Measurements from ENCODE around the gene SLC22A7.
"Not testable (repeated sequence)": the region's sequence is repeated elsewhere in the genome, so short reads cannot be mapped to it uniquely, and the experiment has no call there.

SLC22A7 gene

DNA sequence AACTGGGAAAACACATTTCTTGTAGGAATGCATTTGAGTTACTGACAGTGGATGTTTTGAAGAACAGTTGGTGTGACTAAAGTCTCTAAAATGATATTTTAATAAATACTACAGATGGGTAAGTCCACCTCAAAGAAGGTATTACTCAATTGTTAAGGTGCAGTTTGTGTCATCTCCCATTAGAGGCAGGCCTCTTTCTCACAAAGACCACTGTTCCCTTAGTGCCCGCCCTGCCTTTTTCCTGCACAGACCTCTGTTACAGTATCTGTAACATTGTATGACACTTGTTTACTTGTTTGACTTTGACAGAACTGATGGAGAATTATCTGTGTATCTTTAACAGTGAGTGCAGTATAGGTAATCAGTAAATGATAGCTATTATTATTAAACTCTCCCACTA is 15.8 kb downstream of the SLC22A7 start:
- H3K27ac Mint-ChIP-seq, result no peak overlapping the region
- no peaks in the 10 kb centered on the region for H3K9me3 Mint-ChIP-seq
- ATAC-seq, result no peak
- no peaks in the 10 kb centered on the region for H3K27me3 Mint-ChIP-seq
- H3K36me3 Mint-ChIP-seq, result no peaks in the 10 kb centered on the region
- H3K4me1 Mint-ChIP-seq, result peaks cover 80% of the 10 kb centered on the region
- H3K4me3 Mint-ChIP-seq, result no peak overlapping the region

DNA sequence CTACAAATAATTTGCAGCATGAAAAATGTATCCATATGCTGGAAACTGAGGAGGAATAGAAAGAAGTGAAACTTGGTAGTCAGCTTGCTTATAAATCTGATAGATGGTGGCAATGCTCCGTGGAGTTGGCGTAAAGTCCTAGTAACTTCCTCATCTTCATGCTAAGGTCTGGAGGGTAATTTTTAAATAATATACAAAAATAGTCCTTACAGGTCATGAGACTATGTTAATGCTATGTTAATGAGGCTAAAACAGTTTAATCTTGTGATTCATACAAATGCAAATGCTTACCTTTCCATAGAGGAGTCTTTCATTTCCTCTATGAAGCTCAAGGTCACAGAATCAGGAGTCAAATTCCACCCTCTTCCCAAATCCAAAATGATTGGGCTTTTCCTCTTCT is 20.0 kb downstream of the SLC22A7 start:
- Mint-ChIP-seq H3K36me3 (peaks cover 7% of the 10 kb centered on the region), H3K27ac (peak overlapping the region; percentile 76), H3K9me3 (no peaks in the 10 kb centered on the region), H3K27me3 (no peaks in the 10 kb centered on the region), H3K4me1 (peaks cover 72% of the 10 kb centered on the region), H3K4me3 (no peak overlapping the region)
- ATAC-seq, result peak; percentile 50

DNA sequence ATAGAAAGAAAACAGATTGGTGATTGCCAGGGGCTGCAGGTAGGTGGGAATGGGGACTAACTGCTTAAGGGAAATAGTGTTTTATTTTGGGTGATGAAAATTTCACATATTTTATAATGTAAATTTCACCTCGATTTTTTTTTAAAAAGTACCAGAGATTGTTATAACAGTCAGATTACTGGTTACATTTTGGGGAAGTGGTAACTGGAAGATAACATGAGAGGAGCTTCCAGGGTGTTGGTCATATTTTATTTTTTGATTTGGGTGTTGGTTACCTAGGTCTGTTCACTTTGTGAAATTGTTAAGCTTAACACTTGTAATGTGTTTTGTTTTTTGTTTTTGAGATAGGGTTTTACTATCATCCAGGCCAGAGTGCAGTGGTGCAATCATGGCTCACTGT is 27.8 kb downstream of the SLC22A7 start:
- no peaks in the 10 kb centered on the region for H3K9me3 Mint-ChIP-seq
- no peak for ATAC-seq
- H3K36me3 Mint-ChIP-seq, result peaks cover 7% of the 10 kb centered on the region
- H3K4me1 Mint-ChIP-seq, result peaks cover 34% of the 10 kb centered on the region
- H3K27ac Mint-ChIP-seq, result no peak overlapping the region
- no peak overlapping the region for H3K4me3 Mint-ChIP-seq
- no peaks in the 10 kb centered on the region for H3K27me3 Mint-ChIP-seq

DNA sequence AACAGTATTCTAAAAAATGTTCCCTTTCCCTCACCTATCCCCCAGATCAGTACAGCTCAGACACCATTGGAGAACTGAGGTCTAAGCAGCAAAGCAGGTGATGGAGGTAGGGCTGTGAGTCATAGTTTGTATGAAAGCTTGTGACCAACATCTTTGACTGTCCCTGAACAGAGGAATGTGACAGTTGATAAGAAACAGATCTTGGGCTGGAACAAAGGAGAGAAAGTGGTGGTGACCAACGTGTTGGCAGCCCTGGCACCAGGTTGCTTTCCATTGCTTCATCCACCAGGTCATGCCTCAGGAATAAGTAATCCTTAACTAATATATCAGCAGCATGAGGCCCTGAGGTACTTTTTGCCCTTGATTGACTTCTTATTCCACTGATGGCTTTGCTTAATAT is 30.5 kb downstream of the SLC22A7 start:
- no peak for ATAC-seq
- H3K27me3 Mint-ChIP-seq, result no peaks in the 10 kb centered on the region
- H3K4me3 Mint-ChIP-seq, result no peak overlapping the region
- peaks cover 18% of the 10 kb centered on the region for H3K4me1 Mint-ChIP-seq
- peaks cover 11% of the 10 kb centered on the region for H3K36me3 Mint-ChIP-seq
- H3K9me3 Mint-ChIP-seq, result no peaks in the 10 kb centered on the region
- no peak overlapping the region for H3K27ac Mint-ChIP-seq

DNA sequence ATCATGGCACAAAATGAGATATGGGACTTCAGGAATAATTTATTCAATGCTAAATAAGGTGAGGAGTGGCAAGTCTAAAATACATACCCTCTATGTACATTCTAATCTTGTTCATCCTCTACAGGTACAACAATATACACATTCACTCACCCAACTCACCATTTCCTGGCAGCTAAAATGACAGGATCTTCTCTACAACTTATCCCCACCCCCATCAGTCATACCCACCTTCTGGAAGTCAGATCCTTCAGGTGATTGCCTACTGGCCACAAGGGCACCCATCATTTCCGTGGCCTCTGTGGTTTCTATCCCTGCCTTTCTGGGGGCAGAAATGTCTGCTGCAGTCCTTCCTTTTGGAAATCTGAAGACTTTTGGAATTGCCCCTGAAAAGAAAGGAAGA is 33.4 kb downstream of the SLC22A7 start:
- H3K9me3 Mint-ChIP-seq, result no peaks in the 10 kb centered on the region
- no peak overlapping the region for H3K4me3 Mint-ChIP-seq
- H3K4me1 Mint-ChIP-seq, result peaks cover 14% of the 10 kb centered on the region
- no peak for ATAC-seq
- H3K36me3 Mint-ChIP-seq, result peaks cover 16% of the 10 kb centered on the region
- H3K27ac Mint-ChIP-seq, result no peak overlapping the region
- H3K27me3 Mint-ChIP-seq, result no peaks in the 10 kb centered on the region

DNA sequence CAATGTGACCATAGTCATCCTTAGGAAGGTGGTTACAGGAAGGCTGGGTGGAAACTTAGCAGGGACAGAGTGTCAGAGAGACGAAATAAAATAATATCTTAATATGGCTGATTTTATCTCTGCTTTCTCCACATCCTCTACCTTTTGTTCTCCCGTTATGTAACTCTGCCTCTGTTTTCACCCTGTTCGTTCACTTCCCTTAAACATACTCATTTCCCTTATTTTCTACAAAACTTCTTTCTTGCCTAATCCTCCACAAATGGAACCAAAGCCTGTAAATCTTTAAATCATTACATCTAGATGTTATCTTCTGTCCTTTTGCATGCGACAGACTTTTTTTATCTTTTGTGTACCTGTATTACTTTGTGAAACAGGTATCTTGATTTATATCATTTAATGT is 33.8 kb downstream of the SLC22A7 start:
- Mint-ChIP-seq H3K4me3 (no peak overlapping the region), H3K9me3 (no peaks in the 10 kb centered on the region), H3K27me3 (no peaks in the 10 kb centered on the region), H3K27ac (no peak overlapping the region), H3K4me1 (peaks cover 14% of the 10 kb centered on the region), H3K36me3 (peaks cover 19% of the 10 kb centered on the region)
- ATAC-seq, result no peak

DNA sequence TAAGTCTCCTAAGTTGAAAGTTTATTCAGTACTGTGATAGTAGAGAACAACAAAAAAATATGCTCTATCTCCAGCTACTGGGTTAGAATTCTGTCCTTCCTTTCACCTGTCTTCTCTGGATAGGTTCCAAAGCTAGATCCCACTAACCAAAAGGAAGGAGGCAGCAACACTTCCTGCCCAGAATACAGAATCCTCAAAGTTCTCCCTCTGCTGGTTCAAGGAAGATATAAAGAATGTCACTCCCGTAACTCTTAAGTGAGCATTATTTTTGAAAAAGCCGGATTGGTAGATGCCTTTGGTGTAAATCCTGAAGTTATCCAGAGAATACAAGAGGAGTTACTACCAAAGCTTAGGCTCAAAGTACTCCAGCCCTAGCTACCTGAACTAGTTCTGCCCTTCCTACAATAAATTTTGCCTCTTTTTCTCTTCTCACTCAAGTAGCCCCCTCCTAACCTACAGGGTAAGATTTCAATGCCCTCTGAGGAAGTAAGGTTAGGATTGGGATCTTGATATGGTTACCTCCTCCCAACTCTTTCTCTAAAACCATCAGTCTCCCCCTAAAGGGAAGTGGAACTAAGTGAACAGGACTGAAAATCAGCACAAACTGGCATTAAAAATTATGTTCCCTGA is 36.5 kb downstream of the SLC22A7 start:
- H3K9me3 Mint-ChIP-seq, result no peaks in the 10 kb centered on the region
- no peak for ATAC-seq
- no peak overlapping the region for H3K27ac Mint-ChIP-seq
- peaks cover 18% of the 10 kb centered on the region for H3K36me3 Mint-ChIP-seq
- no peaks in the 10 kb centered on the region for H3K27me3 Mint-ChIP-seq
- H3K4me1 Mint-ChIP-seq, result peaks cover 33% of the 10 kb centered on the region
- no peak overlapping the region for H3K4me3 Mint-ChIP-seq

DNA sequence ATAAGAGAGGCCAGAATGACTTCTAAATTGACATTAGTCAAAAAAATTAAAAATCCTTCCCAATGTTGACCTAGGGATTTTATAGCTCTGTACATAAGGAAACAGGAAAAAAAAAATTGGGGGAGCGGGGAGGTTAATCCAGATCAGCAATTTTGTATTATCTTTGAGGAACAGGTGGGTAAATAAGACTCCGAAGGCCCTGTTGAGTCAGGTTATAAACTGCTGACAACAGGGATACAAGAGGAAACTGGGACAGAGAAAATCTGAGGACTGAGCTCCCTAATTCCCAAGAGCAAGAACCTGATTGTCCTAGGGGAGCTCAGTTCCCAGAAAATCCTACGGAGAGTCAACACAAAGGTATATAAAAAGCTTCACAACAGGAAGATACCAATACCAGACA is 37.4 kb downstream of the SLC22A7 start:
- ATAC-seq, result no peak
- Mint-ChIP-seq H3K27me3 (no peaks in the 10 kb centered on the region), H3K9me3 (no peaks in the 10 kb centered on the region), H3K27ac (no peak overlapping the region), H3K4me1 (peaks cover 42% of the 10 kb centered on the region), H3K4me3 (no peak overlapping the region), H3K36me3 (peaks cover 27% of the 10 kb centered on the region)

DNA sequence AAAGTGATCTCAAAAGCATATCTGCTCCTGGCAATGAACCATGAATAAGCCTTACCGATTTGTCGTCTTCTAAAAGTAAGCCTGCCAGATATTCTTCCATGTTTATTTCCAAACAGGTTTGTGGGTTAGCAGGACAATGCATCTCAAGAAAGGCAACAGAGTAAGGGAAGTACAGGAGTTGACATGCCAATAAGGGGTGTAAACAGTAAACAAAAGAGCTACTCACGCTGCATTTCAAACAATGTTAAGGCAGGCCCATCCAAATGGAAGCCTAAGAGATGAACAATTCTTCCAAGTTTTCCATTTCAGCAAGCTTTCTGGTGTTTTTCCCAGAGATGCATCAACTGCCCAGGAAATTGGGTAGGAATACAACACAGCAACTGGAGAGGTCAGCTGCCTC is 38.3 kb downstream of the SLC22A7 start:
- H3K27me3 Mint-ChIP-seq, result no peaks in the 10 kb centered on the region
- peaks cover 32% of the 10 kb centered on the region for H3K36me3 Mint-ChIP-seq
- no peak for ATAC-seq
- no peak overlapping the region for H3K27ac Mint-ChIP-seq
- no peak overlapping the region for H3K4me3 Mint-ChIP-seq
- H3K9me3 Mint-ChIP-seq, result no peaks in the 10 kb centered on the region
- peaks cover 42% of the 10 kb centered on the region for H3K4me1 Mint-ChIP-seq

DNA sequence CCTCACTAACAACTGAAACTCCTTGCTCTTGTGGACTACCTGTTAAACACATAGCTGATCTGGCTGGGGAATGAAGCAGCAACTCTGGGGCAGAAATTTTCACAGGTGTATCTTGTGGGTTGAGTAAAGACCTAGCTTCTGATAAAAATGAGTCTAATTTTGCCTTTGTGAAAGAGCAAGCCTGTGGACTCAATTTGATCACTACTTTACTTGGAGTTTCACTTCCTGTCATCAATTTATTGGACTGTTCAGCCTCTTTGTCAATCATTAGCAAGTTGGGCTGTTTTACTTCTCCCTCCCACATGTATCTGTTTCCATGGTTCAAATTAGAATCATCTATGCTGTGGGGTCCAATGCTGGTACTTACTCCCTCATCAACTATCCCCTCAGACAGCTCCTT is 40.2 kb downstream of the SLC22A7 start:
- ATAC-seq, result peak; percentile 72
- H3K36me3 Mint-ChIP-seq, result peaks cover 49% of the 10 kb centered on the region
- H3K4me1 Mint-ChIP-seq, result peaks cover 36% of the 10 kb centered on the region
- no peaks in the 10 kb centered on the region for H3K9me3 Mint-ChIP-seq
- H3K4me3 Mint-ChIP-seq, result peak overlapping the region; percentile 24
- H3K27me3 Mint-ChIP-seq, result no peaks in the 10 kb centered on the region
- peak overlapping the region; percentile 72 for H3K27ac Mint-ChIP-seq

DNA sequence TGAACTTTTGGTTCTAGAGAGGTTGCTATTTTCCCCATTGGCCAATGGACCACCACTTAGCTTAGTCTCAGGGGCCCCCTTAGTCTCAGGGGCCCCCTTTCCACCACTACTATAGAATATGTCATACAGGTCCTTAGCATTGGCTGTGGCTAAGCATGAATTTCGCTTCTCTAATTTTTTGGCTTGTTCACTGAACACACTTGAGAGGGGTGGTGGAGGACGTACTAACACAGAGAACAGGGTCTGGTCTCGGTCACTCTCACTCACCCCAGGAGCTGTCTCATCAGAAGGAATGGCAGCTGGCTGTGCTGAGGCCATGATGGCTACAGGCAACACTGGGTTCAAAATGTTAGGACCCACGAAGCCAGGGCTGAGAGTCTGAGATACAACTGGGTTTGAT is 41.1 kb downstream of the SLC22A7 start:
- ATAC-seq, result peak; percentile 98
- Mint-ChIP-seq H3K27ac (peak overlapping the region; percentile 72), H3K9me3 (no peaks in the 10 kb centered on the region), H3K27me3 (no peaks in the 10 kb centered on the region), H3K4me1 (peaks cover 36% of the 10 kb centered on the region), H3K4me3 (peak overlapping the region; percentile 40), H3K36me3 (peaks cover 50% of the 10 kb centered on the region)

DNA sequence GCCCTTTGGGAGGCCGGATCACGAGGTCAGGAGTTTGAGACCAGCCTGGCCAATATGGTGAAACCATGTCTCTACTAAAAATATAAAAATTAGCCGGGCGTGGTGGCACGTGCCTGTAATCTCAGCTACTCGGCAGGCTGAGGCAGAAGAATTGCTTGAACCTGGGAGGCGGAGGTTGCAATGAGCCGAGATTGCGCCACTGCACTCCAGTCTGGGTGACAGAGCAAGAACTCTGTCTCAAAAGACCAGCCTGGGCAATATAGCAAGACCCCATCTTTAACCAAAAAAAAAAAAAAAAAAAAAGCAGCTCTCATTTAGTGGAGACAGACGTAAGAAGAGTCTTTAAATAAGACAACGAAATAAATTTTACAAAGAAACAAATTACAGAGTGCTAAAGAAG is 48.2 kb downstream of the SLC22A7 start:
- H3K4me3 Mint-ChIP-seq, H3K27ac Mint-ChIP-seq, H3K9me3 Mint-ChIP-seq, ATAC-seq, H3K4me1 Mint-ChIP-seq, H3K27me3 Mint-ChIP-seq: not testable (repeated sequence)
- peaks cover 46% of the 10 kb centered on the region for H3K36me3 Mint-ChIP-seq

DNA sequence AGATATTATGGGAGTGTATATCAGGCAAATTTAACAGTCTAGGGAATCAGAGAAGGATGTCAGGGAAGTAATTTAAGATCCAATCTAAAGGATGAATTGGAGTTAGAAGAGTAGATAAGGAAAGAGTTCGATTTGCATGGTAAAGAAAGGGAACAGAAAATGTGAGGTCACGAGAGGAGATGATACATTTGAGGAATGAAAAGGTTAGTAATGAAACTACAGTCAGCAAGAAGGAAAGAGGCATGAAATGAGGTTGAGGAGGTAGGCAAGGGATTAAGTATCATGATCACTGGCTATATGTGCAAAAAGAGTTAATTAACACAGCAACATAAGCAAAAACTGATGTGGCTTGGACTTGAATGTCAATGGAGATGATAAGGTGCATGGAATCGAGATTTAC is 49.0 kb downstream of the SLC22A7 start:
- H3K36me3 Mint-ChIP-seq, result peaks cover 47% of the 10 kb centered on the region
- H3K9me3 Mint-ChIP-seq, result no peaks in the 10 kb centered on the region
- H3K4me3 Mint-ChIP-seq, result no peak overlapping the region
- no peaks in the 10 kb centered on the region for H3K27me3 Mint-ChIP-seq
- no peak for ATAC-seq
- H3K27ac Mint-ChIP-seq, result no peak overlapping the region
- no peaks in the 10 kb centered on the region for H3K4me1 Mint-ChIP-seq

DNA sequence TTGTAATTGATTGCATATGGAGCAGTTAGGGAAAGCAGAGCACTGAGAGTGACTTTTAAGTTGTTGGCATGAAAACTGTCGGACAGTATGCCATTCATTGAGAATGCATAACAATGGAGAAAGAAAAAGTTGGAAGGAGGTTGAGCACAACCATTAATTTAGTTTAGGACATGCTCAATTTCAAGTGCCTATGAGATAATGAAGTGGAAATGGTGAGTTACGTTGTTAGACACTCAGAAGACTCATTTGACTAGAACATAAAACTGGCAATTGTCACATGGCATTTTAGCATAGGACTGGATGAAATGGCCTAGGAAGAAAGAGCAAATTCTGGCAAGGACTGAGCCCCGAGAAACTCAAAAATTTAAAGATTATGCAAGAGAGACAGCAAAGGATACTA is 49.4 kb downstream of the SLC22A7 start:
- Mint-ChIP-seq H3K4me3 (no peak overlapping the region), H3K9me3 (no peaks in the 10 kb centered on the region), H3K36me3 (peaks cover 47% of the 10 kb centered on the region), H3K4me1 (no peaks in the 10 kb centered on the region), H3K27ac (no peak overlapping the region), H3K27me3 (no peaks in the 10 kb centered on the region)
- ATAC-seq, result no peak

DNA sequence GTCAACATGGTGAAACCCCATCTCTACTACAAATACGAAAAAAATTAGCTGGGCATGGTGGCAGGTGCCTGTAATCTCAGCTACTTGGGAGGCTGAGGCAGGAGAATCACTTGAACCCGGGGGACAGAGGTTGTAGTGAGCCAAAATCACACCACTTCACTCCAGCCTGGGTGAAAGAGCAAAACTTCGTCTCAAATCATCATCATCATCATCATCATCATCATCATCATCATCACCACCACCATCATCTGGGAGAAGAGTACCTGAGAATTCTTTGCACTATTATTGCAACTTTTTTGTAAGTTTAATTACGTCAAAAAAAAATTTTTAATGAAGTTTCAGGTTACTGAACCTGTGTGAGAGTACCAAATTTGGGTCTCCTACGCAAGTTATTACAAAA is 53.9 kb downstream of the SLC22A7 start:
- H3K27ac Mint-ChIP-seq, H3K27me3 Mint-ChIP-seq, H3K4me1 Mint-ChIP-seq, H3K9me3 Mint-ChIP-seq, H3K4me3 Mint-ChIP-seq, ATAC-seq: not testable (repeated sequence)
- peaks cover 48% of the 10 kb centered on the region for H3K36me3 Mint-ChIP-seq
